AG10803 (cell line): Measurements from ENCODE around the gene PI4KB.
"Not testable (repeated sequence)": the region's sequence is repeated elsewhere in the genome, so short reads cannot be mapped to it uniquely, and the experiment has no call there.

Experiments
- DNase-seq: peaks from one replicate; pipeline ENCODE4 v3.0.0; 2010; ENCODE audit warnings: low read depth
- H3K4me3 ChIP-seq: 2 replicates; pipeline ENCODE4 v1.5.1; 2011; ENCODE audit warnings: mild to moderate bottlenecking, low read length, control low read depth
- TF ChIP-seq, protein P1 (sequence below): conservative IDR thresholded peaks from 2 replicates; pipeline ENCODE4 v1.5.1; 2011; ENCODE audit warnings: mild to moderate bottlenecking, low read length, control low read depth, inconsistent platforms

PI4KB gene

DNA sequence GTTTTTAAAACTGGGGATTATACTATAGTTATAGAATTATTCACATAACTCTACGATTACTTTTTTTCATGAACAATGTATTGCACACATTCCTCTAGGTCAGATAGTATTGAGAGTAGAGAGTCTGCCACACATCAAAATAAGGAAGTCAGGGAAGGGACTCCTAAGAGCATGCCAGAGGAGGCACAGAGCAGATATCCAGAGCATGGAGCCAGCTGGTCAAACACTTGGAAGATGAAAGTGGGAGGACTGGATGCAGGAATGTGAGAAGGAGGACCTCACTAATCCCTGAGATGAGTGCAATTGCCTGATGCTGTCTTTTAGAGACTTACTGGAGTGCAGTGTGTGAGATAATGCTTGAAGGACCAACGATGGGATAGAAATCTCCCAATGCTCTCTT, 29.5 kb upstream of the PI4KB start:
- TF ChIP-seq, protein P1, sequence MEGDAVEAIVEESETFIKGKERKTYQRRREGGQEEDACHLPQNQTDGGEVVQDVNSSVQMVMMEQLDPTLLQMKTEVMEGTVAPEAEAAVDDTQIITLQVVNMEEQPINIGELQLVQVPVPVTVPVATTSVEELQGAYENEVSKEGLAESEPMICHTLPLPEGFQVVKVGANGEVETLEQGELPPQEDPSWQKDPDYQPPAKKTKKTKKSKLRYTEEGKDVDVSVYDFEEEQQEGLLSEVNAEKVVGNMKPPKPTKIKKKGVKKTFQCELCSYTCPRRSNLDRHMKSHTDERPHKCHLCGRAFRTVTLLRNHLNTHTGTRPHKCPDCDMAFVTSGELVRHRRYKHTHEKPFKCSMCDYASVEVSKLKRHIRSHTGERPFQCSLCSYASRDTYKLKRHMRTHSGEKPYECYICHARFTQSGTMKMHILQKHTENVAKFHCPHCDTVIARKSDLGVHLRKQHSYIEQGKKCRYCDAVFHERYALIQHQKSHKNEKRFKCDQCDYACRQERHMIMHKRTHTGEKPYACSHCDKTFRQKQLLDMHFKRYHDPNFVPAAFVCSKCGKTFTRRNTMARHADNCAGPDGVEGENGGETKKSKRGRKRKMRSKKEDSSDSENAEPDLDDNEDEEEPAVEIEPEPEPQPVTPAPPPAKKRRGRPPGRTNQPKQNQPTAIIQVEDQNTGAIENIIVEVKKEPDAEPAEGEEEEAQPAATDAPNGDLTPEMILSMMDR = no peak

DNA sequence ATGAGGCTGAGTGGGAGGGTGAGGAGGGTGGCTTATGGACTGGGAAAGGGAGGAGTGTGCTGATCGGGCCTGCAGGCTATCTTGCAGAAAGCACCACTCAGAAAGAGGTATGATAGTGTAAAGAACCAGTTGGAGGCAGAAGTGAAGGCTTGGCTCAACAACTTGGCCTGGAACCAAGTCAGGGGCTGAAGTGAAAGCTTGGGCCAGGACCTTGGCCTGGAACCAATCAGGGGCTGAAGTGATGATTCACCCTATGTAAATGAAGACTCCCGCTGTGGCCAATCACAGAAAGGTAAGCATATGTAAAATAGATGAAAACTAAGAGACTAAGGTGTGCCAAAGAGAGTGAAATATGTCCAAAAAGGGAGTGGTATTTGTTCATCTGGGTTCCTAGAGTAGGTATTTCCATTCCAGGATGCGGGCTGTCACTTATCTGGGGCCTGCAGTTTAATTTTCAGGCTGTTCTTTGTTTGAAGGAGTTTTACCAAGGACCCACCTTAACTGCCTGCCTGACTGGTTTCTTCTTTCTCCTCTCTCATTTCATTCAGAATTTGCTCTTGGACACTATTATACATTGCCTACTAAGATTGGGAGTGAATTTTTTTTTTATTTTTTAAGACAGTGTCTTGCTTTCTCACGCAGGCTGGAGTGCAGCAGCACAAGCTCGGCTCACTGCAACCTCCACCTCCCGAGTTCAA, 25.0 kb upstream of the PI4KB start:
- no peak overlapping the region for H3K4me3 ChIP-seq
- TF ChIP-seq, protein P1 = no peak
- DNase-seq = no peak

More for the DNA sequence above, 29.5 kb upstream of the PI4KB start:
- no peak for DNase-seq
- no peak overlapping the region for H3K4me3 ChIP-seq

DNA sequence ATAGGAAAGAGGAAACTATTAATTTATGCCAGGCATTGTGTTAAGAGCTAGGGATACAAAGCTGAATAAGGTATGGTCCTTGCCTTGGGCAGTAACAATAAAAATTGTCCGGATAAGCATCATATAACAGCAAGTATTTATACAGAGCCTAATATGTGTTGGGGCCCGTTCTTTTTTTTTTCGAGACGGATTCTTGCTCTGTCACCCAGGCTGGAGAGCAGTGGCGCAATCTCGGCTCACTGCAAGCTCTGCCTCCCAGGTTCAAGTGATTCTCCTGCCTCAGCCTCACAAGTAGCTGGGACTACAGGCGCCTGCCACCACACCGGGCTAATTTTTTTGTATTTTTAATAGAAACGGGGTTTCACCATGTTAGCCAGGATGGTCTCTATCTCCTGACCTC, 23.1 kb upstream of the PI4KB start:
- H3K4me3 ChIP-seq, DNase-seq: not testable (repeated sequence)

DNA sequence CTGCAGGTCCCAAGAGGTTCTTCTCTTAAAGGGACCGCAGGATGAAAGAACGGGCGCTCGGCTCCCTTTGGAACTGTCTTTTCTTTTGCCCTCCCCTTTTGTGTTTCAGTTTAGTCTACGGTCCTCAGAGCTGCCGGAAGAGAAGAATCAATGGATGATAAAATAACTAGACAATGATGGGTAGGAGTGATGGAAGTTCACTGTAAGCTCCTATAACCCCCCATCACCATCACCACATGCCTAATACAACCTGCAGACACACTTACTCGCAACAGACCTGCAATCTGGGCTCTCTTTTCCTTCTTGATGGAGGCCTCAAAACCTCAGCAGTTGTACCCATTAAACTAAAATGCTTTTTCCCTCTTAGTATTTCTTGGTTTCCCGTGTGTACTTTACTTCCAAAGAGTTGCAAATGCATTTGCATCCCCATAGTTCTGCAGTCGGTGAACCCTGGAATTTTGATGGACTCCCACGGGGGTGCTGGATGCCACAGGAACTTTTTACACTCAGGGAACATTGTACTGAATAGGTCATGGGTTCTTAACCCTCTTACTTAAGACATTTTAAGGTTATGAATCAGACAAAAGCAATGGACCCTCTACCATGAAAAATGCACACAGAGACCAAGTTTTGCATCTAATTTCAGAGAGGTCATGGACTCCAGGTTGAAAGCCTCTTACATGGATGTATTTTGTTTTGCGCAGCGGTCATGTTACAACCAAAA, 20.5 kb upstream of the PI4KB start:
- TF ChIP-seq, protein P1 = no peak
- peak overlapping the region; percentile 61 for H3K4me3 ChIP-seq
- DNase-seq = no peak

DNA sequence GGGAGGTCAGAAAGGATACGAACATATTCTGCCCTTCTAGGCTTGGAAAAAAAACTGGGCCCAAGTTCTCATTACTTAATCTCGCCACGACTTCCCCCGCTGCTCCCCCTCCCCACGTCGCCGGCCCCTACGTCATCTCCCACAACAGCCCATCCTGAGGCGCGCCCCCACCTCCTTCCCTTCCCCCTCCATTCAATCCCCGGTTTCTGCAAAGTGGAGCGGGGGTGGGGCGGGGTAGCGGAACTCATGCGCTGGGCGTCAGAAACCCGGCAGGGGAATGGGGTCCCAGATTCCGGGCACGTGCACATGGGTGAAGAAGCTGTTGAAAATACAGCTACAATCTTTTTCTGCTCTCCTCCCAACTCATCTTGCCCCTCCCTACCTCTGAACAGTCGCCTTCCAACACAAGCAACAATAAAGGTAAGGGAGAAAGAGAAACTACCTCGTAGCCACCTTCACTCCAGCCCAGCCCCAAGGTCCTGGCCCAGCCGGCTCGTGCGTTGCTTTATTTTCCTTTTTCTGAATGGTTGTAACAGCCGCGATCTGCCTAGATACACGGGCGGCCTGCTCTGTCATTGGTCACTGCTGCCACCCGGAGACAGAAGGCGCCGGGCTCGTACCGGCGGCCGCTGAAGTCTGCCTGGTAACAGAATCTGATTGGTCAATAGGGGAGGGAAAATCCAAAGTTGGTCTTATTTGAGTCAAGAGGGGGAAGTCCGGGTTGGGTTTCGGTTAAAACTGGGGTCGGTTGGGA, 19.7 kb upstream of the PI4KB start, which contains the start of gene RFX5:
TSS of gene RFX5 (minus strand) at position 484 of the 754 bp plus-strand sequence. CDS start 932 bp downstream, outside the sequence.
- peak; percentile 95 for DNase-seq

DNA sequence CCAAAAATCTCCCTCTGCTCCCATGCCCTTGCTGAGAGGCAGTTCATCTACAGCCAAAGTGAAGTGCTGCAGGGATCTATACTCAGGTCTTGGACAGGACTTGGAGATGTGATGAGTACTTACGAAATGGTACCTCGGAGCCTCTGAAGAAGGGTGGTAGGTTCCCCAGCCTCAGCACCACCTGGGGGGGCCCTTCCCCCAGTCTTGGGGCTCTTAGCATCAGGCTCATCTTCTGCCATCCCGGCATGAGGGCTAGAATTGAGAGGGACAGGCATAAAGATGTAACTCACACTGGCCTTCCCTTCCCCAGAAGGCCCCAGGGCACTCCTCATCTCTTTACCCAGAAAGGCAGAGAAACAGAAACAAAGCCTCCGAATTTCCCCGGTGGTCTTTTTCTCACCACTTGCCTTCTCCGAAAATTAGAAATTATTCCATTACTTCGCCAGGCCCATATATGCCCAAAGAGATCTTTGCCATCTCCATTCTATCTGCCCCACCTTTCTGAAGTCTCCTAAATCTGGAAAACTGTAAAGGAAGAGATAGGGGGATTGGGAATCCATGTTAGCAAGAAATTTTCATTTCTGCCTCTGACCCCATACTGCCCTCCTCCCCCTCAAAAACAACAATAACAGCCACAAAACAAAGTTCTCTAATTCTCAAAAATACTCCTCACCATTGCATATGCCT, 19.0 kb upstream of the PI4KB start:
- TF ChIP-seq, protein P1 = no peak
- no peak for DNase-seq
- peak overlapping the region; percentile 76 for H3K4me3 ChIP-seq

More for the DNA sequence above, 19.7 kb upstream of the PI4KB start, which contains the start of gene RFX5:
- TF ChIP-seq, protein P1 = no peak
- H3K4me3 ChIP-seq = peak within 1 kb of the TSS; percentile 76

DNA sequence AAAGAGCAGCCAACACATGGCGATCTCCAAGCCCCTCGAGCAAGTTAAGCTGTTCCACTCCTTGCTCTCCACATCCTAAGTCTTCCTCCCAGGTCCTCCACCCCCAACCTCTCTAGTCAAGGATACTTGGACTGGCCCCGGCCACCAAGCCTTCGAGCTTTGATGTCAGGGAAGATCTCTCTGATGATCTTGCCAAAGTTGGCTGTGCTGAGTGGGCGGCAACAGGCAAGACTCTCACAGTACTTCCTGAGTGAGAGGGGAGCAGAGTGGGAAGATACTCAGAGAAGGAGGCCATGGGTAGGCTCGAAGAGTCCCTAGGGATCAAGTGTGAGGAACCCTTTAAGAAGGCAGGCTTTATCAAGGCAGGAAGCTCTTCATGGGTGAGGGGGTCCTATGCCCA, 17.1 kb upstream of the PI4KB start:
- no peak overlapping the region for H3K4me3 ChIP-seq
- no peak for DNase-seq
- TF ChIP-seq, protein P1 = no peak
